Renal pelvis (tissue), 4 donors: ENCODE results near the gene NEU2. TPM values are rescaled to one million over a fixed set of nuclear protein-coding genes. Genes with fewer than 3 reads are reported as not detected.
"Not testable (repeated sequence)": the region's sequence is repeated elsewhere in the genome, so short reads cannot be mapped to it uniquely, and the experiment has no call there.

Experiments used
- DNase-seq: peaks from one replicate; pipeline ENCODE4 v3.0.0-alpha.2; 2013
- polyA plus RNA-seq, 3 donors: library from polyadenylated mRNA; unstranded; fragments of 120-200 nt; gene quantifications; one replicate each; pipeline ENCODE4 v1.2.1, GENCODE V29; 2013; ENCODE audit not compliant: insufficient read length in 3 of 3

NEU2 gene
- polyA plus RNA-seq, 3 donors, result not detected

GRCh38 chr2:233056961-233057605 is 24.6 kb downstream of the NEU2 start:
- no peak for DNase-seq

GRCh38 chr2:233058717-233059546 is 26.5 kb downstream of the NEU2 start:
- DNase-seq, result no peak

GRCh38 chr2:233059547-233059796 is 27.0 kb downstream of the NEU2 start:
- DNase-seq, result no peak

GRCh38 chr2:233059797-233060500 is 27.5 kb downstream of the NEU2 start, which contains the start of gene INPP5D:
INPP5D (plus strand) TSS chr2:233060342; CDS start chr2:233060479, 137 bp downstream.
- no peak for DNase-seq

- DNase-seq, result no peak
Observed at GRCh38 chr2:233060501-233060979, 28.1 kb downstream of the NEU2 start.

GRCh38 chr2:233060980-233061590 is 28.6 kb downstream of the NEU2 start:
- DNase-seq, result no peak

DNA sequence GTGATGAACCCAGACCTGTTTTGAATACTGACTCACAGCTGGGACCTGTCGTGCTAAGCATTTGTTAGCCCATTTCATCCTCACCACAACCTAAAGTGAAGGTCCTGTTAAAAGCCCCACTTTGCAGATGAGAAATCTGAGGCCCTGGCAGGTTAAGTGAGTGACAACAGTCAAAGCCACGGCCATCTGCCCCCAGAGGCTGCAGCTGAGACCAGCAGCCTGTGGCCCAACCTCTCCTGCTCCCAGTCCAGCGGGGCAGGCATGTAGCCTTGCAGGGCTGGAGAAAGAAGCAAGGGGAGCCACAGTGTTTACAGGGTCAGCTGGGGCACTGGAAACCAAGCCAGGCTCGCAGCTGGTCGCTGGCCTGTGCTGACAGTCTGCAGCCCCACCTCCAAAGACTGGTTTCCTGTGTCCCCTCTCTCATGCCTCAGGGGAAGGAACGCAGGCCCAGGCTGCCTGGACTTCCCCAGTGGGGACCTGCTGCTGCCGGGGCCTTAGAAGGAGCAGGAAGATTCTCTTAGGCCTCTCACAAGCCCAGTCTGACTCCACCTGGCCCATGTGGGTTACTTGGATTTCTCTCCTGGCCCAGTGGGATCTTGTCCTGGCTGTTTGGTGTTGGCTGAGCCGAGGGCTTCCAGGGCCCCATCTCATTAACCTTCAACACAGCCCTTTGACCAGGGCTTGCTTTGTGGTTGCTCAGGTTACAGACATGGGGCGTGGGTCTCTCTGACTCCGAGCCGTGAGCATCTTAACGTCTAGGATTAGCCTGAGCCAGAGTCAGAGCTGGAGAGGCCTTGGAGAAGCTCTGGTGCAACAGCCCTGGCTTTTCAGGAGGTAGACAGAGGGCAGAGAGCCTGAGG is 29.3 kb downstream of the NEU2 start:
- no peak for DNase-seq

DNA sequence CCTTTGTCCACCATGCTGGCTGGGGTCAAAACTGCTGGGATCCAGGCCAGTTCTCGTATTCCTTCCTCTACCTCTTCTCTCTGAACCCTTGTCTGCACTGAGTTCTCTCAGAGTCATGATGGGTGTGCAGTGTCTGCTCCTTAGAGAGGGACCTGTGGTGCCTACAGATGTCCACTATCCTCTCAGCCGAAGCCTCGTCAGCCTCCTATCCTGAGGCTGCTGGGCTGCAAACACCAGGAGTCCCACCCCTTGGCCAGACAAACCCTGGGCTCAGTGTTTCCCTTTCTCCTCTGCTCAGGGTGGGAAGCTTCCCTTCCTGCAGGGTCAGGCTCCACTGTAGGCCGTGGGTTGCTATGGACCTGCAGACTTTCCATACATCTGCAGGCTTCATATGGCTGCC is 30.0 kb downstream of the NEU2 start:
- DNase-seq, result no peak

DNA sequence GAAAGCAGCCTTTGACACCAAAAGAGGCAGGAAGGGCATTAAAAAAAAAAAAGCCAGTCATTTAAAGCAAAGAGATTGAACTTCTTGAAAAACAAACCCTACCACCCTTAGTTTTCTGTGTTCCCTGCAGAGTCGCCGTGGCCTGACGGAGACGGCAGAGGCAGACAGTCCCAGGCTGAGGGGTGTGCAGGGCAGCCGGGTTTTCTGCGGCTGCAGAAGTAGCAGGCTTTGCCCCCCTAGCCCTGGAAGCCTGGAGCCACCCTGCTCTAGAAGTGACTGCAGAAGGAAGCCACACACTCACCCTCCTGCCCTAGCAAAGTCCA is 30.4 kb downstream of the NEU2 start:
- no peak for DNase-seq

- DNase-seq, result no peak
Observed at GRCh38 chr2:233063269-233063975, 30.9 kb downstream of the NEU2 start.

- no peak for DNase-seq
Observed at GRCh38 chr2:233063976-233064411, 31.5 kb downstream of the NEU2 start.

- DNase-seq, result no peak
Observed at GRCh38 chr2:233064530-233065199, 32.2 kb downstream of the NEU2 start.

DNA sequence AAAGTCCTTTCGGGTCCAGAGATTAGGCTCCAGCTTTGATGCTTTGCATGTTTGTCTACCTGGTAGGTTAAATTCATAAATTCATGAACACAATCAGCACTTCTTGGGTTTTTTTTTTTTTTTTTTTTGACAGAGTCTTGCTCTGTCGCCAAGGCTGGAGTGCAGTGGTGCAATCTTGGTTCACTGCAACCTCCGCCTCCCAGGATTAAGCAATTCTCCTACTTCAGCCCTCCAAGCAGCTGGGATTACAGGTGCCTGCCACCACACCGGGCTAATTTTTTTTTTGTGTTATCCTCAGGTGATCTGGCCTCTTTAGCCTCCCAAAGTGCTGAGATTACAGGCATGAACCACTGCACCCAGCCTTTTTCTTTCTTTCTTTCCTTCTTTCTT is 32.7 kb downstream of the NEU2 start:
- DNase-seq, result not testable (repeated sequence)

GRCh38 chr2:233065954-233066470 is 33.5 kb downstream of the NEU2 start:
- no peak for DNase-seq

DNA sequence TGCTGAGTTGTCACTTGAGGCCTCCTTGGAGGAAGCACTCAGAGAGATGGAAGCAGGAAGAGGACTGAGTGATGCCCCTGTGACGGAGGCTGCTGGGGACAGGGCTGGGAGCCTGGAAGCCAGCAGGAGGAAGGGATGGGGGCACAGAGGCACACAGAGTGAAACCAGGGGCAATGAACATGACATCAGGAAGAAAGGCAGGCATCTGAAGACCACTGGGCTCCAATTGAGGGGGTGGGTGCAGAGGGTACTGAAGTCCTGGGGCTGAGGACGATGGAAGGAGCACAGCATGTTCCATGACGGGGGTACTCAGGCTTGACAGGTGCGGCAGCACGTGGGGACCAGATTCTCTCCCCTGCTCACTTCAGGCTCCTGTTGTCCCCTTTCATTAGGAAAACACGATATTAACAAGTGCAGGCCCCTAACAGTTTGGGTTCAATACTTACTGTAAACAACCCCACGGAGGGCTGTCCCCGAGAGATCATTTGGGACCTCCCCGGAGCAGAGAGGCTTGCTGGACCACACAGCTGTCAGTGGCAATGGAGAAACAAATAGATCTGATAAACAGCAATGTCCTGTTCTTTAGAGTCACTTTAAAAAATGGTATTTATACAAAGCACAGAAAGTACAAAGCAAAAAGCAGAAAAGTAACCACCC is 36.4 kb downstream of the NEU2 start:
- no peak for DNase-seq

DNA sequence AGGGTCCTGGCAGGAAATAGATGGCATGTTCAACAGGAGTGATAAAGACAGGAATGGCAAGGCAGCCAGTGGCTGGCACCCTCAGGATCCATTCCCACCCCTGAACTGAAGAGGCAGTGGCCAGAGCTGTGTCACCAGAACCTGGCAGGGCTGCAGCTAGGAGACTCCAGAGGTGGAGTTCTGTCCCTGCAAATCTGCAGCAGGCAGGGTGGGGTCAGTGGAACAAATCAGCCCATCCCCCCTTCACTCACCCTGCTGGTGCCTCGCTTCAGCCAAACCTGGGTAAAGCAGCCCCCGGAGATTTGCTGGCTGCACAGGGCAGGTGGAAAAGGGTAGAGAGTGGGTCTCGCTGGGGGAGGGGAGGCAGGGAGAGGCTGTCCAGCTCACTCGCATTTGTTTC is 40.4 kb downstream of the NEU2 start:
- no peak for DNase-seq

DNA sequence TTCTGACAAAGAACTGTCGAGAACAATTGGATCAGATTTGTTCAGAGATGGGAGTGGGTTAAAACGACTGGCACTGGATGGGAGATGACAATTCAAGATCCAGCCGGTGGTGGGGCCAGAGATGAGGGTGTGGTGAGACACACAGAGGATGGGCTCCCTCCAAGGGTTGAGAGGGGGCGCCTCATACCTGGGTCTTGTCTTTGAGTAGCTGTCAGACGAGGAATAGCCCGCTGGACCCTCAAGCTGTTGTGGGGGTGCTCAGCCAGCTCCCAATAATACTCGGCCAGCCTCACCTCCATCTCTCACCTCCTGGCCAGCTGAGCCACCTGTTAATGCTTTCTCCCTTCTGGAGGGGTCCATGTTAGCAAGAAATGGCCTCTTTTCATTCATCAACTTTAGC is 41.6 kb downstream of the NEU2 start:
- DNase-seq, result no peak

DNA sequence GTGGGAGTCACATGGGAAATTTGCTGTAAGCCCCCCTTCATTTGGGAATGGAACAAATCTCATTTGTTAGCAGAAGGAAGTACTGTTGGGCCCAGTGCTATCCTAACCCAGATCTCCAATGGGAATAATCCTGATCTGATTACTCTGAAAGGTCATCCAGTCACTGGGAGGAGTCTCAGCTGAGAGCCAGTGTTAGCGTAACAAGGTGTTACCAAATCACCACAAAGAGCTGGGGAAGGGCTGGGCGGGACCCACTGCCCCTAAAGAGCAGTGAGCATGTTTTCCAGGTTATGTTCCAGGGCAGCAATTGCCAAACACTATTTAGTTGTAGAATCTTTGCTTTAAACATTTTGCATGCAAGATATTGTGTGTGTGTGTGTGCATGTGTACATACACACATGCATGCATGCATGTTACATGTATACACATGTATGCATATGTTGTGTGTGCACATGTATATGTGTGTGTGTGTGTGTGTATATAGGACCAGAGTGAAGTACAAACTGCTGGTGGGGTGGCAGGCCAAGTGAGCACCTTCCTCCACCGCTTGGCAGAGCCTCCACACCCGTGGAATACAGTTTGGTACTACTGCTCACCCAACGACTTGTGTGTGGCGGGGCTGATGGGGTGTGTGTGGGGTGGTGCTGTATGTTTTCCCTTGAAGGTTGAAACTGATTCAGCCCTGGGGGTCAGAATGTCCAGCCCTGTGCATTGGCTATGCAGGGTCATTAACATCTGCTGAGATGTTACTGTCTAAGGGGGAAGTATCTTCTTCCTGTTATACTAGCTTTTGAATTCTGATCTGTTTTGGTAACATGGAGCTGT is 42.9 kb downstream of the NEU2 start:
- DNase-seq, result no peak

DNA sequence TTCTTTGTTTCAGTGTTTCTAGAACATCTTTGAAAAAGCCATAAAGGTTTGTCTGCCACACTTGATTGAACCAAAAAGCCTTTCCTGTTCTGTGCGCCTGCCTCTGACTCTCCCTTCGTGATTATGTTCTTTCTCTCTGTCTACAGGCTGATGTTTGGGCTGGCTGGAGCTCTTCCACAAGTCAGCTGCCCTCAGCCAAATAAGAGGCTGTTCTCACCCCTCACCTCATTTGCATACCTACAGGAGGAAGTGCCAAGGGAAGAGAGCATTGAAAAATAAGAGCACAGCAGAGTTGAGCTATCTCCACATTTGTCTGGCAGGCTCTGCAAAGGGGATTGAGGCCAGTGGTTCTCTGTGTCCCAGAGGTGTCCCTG is 43.5 kb downstream of the NEU2 start:
- no peak for DNase-seq
